ENCODE results near the gene FIS1.

Gene FIS1

DNA sequence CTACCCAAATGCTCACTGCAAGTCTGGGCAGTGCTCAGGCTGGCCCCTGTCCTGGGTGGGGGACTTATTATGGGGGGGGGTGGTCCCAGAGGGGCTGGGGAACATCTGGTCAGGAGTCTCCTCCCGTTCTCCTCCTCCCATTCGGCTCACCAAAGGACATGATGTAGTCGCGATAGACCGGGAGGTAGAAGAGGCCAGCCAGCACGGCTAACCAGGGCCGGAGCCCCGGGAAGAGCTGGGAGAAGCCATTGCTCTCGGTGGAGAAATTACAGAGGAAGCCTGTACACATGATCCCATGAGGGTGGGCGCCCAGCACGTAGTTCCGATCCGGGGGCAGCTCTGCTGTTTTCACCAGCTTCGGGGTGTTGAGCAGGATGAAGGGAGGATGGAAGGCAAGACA lies 46.4 kb downstream of the FIS1 start:
- Histone ChIP-seq H3K27ac (ENCODE audit: poor library complexity, severe bottlenecking) (no peak overlapping the region), H3K9me3 (ENCODE audit: severe bottlenecking) (no peaks in the 10 kb centered on the region), H3K36me3 (ENCODE audit: low read depth) (no peaks in the 10 kb centered on the region), H3K4me1 (ENCODE audit: insufficient read depth, poor library complexity, severe bottlenecking) (no peaks in the 10 kb centered on the region), H3K27me3 (ENCODE audit: insufficient read depth, poor library complexity, severe bottlenecking) (peaks cover 14% of the 10 kb centered on the region), H3K4me3 (ENCODE audit: severe bottlenecking) (no peak overlapping the region)
- ATAC-seq (ENCODE audit: low read depth) (no peak), DNase-seq (ENCODE audit: low spot score) (no peak)
- TF ChIP-seq CTCF (IDR thresholded peaks at IDR 0.05; ENCODE audit: poor library complexity, severe bottlenecking): no peak

DNA sequence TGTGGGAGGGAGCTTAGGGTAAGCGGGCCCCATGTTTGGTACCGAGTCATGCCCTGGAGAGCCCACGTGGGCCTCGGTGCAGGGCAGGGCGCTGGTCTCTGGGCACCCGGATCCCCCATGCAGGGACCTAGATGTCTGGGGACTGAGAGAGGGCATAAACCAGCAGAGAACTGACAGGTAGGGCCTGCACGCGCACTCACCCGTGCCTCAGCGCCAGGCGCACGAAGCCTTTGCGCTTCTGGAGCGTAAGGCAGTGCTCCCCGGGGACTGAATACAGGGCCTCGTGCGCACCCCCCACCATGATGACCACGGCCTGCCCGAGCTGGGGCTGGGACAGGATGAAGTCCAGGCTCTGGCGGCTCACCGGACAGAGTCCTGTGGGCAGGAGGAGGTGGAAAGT lies 46.9 kb downstream of the FIS1 start:
- DNase-seq (ENCODE audit: low spot score) (no peak), ATAC-seq (ENCODE audit: low read depth) (no peak)
- TF ChIP-seq CTCF (IDR thresholded peaks at IDR 0.05; ENCODE audit: poor library complexity, severe bottlenecking): no peak
- H3K36me3 ChIP-seq (ENCODE audit: low read depth): no peaks in the 10 kb centered on the region
- no peaks in the 10 kb centered on the region for H3K9me3 ChIP-seq (ENCODE audit: severe bottlenecking)
- H3K27me3 ChIP-seq (ENCODE audit: insufficient read depth, poor library complexity, severe bottlenecking): peaks cover 14% of the 10 kb centered on the region
- H3K4me1 ChIP-seq (ENCODE audit: insufficient read depth, poor library complexity, severe bottlenecking): no peaks in the 10 kb centered on the region
- no peak overlapping the region for H3K4me3 ChIP-seq (ENCODE audit: severe bottlenecking)
- no peak overlapping the region for H3K27ac ChIP-seq (ENCODE audit: poor library complexity, severe bottlenecking)

DNA sequence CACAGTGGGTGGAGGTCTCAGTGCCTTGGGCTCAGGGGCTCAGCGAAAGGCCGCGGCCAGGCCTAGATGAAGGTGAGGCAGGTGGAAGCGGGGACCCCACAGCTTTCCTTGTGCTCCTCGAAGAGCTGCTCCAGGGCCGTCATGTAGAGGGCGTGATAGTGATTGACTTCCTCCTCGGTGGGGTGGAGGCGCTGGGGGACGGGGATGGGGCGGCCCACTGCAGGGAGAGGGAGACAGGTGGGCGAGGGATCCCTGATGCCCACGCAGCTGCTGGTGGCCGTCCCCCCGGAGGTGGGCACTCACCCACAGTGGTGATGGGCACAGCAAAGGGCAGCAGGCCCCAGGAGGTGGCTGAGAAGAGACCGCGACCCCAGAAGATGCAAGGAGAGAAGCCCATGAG lies 49.0 kb downstream of the FIS1 start:
- no peak for ATAC-seq (ENCODE audit: low read depth)
- no peaks in the 10 kb centered on the region for H3K36me3 ChIP-seq (ENCODE audit: low read depth)
- DNase-seq (ENCODE audit: low spot score): no peak
- no peak overlapping the region for H3K4me3 ChIP-seq (ENCODE audit: severe bottlenecking)
- H3K9me3 ChIP-seq (ENCODE audit: severe bottlenecking): no peaks in the 10 kb centered on the region
- H3K27me3 ChIP-seq (ENCODE audit: insufficient read depth, poor library complexity, severe bottlenecking): no peaks in the 10 kb centered on the region
- H3K27ac ChIP-seq (ENCODE audit: poor library complexity, severe bottlenecking): no peak overlapping the region
- H3K4me1 ChIP-seq (ENCODE audit: insufficient read depth, poor library complexity, severe bottlenecking): no peaks in the 10 kb centered on the region
- no peak for TF ChIP-seq CTCF (IDR thresholded peaks at IDR 0.05; ENCODE audit: poor library complexity, severe bottlenecking)
